Nephron (organoid): Measurements from ENCODE around the gene TMCO6.

Experiments used
- H3K27ac Mint-ChIP-seq, 3 experiments: 2 replicates each; pipeline ENCODE4 v1.8.0; 2020; ENCODE audit warnings: mixed read lengths in 3 of 3, mild to moderate bottlenecking in 2 of 3, moderate library complexity in 1 of 3
- H3K27me3 Mint-ChIP-seq: 2 replicates; pipeline ENCODE4 v1.8.0; 2021; ENCODE audit warnings: low read depth, mild to moderate bottlenecking, moderate library complexity, mixed read lengths
- H3K36me3 Mint-ChIP-seq: 2 replicates; pipeline ENCODE4 v1.8.0; 2020; ENCODE audit warnings: low read depth, mixed read lengths
- H3K4me1 Mint-ChIP-seq: 2 replicates; pipeline ENCODE4 v1.8.0; 2020; ENCODE audit warnings: mixed read lengths
- H3K4me3 Mint-ChIP-seq, 3 experiments: 2 replicates each; pipeline ENCODE4 v1.8.0; 2020; ENCODE audit warnings: mild to moderate bottlenecking in 3 of 3, mixed read lengths in 3 of 3, moderate library complexity in 2 of 3
- H3K9me3 Mint-ChIP-seq: 2 replicates; pipeline ENCODE4 v1.8.0; 2020; ENCODE audit warnings: mixed read lengths
- CTCF ChIP-seq, 3 experiments: fragments of 200-600 bp; sonication (generic); IDR thresholded peaks; one replicate each; pipeline ENCODE4 v1.5.0; 2021; ENCODE audit warnings: antibody characterized with exemption in 3 of 3; ENCODE audit not compliant: unreplicated experiment in 3 of 3

Gene TMCO6

GRCh38 chr5:140690941-140691924 lies 52.0 kb downstream of the TMCO6 start, which contains the start of the genes HARS1 and HARS2:
Gene HARS1, minus strand, starts transcription at chr5:140691370. Its CDS starts 66 bp downstream, at chr5:140691304.
Gene HARS2, plus strand, starts transcription at chr5:140691455. Its CDS starts 194 bp downstream, at chr5:140691649.
- peak within 1 kb of the TSS; percentile 98 to 100 (median 98) for H3K4me3 Mint-ChIP-seq
- no peaks in the 10 kb centered on the region for H3K9me3 Mint-ChIP-seq
- H3K4me1 Mint-ChIP-seq: peaks cover 24% of the 10 kb centered on the region
- no peaks in the 10 kb centered on the region for H3K27me3 Mint-ChIP-seq
- no peak for TF ChIP-seq CTCF (IDR thresholded peaks at IDR 0.05; ENCODE audit: unreplicated experiment in 3 of 3)
- peak within 1 kb of the TSS; percentile 83 to 98 (median 92) for H3K27ac Mint-ChIP-seq
- H3K36me3 Mint-ChIP-seq: peaks cover 31% of the 10 kb centered on the region

- H3K4me1 Mint-ChIP-seq: peaks cover 24% of the 10 kb centered on the region
- H3K9me3 Mint-ChIP-seq: no peaks in the 10 kb centered on the region
- no peak overlapping the region for H3K27ac Mint-ChIP-seq
- peak overlapping the region; percentile 50 to 98 (median 79) for H3K4me3 Mint-ChIP-seq
- no peak for TF ChIP-seq CTCF (IDR thresholded peaks at IDR 0.05; ENCODE audit: unreplicated experiment in 3 of 3)
- peaks cover 55% of the 10 kb centered on the region for H3K36me3 Mint-ChIP-seq
- H3K27me3 Mint-ChIP-seq: no peaks in the 10 kb centered on the region
Observed at GRCh38 chr5:140694276-140694675, 55.0 kb downstream of the TMCO6 start.
